Spinal cord (tissue), 10 donors: ENCODE results near the gene FGF2. TPM values are rescaled to one million over a fixed set of nuclear protein-coding genes. Genes with fewer than 3 reads are reported as not detected.
A peak's percentile ranks its signal among the peaks of the same experiment; 100 is the strongest.
"Not testable (repeated sequence)": the region's sequence is repeated elsewhere in the genome, so short reads cannot be mapped to it uniquely, and the experiment has no call there.

ENCODE experiments used
- DNase-seq, 6 donors: peaks; one replicate each; pipeline versions ENCODE4 v3.0.0 to v3.0.0-alpha.2; 2013 to 2015; ENCODE audit warnings: low spot score in 6 of 6, low read depth in 4 of 6
- H3K27ac ChIP-seq: one replicate; pipeline ENCODE4 v1.5.1; 2013; ENCODE audit warnings: low read depth, low read length, control low read depth
- H3K27me3 ChIP-seq: one replicate; pipeline ENCODE4 v1.6.1; 2013; ENCODE audit warnings: low read length; ENCODE audit not compliant: control insufficient read depth, insufficient read depth
- H3K36me3 ChIP-seq: one replicate; pipeline ENCODE4 v1.6.1; 2013; ENCODE audit warnings: low read length; ENCODE audit not compliant: control insufficient read depth, insufficient read depth
- H3K4me1 ChIP-seq: one replicate; pipeline ENCODE4 v1.6.1; 2013; ENCODE audit warnings: low read length; ENCODE audit not compliant: control insufficient read depth, insufficient read depth
- H3K4me3 ChIP-seq: one replicate; pipeline ENCODE4 v1.5.1; 2013; ENCODE audit warnings: low read depth, low read length, control low read depth
- H3K9me3 ChIP-seq: one replicate; pipeline ENCODE4 v1.6.1; 2013; ENCODE audit warnings: low read length; ENCODE audit not compliant: control insufficient read depth, insufficient read depth
- WGBS: methylation state at CpG from one replicate; pipeline ENCODE4 v1.1.5; 2013; ENCODE audit warnings: missing lambda C conversion rate; ENCODE audit not compliant: insufficient coverage; 5-methylcytosine and 5-hydroxymethylcytosine counted together
- long read RNA-seq, 4 donors: transcript quantifications; one replicate each; lab custom pipeline, GENCODE V29; 2026
- polyA plus RNA-seq, 2 donors: library from polyadenylated mRNA; unstranded; fragments of 120-200 nt; gene quantifications; one replicate each; pipeline ENCODE4 v1.2.1, GENCODE V29; 2013; ENCODE audit not compliant: insufficient read length in 2 of 2
- total RNA-seq, 2 donors: library from RNA; depleted of rRNA in 1 of 2; stranded (reverse); fragments of 120-200 nt in 1 of 2; fragments of >200 nt in 1 of 2; gene quantifications; one replicate each; pipeline versions ENCODE4 v1.2.3 to v1.2.4, GENCODE V29; 2013 to 2014
- donor health status: healthy.

FGF2 gene
- total RNA-seq (10 to 100 TPM; 16.6 to 38.1 TPM), polyA plus RNA-seq (10 to 100 TPM; 11.9 to 18.1 TPM)
- long read RNA-seq, donor 1, full-length matches to known transcripts: 6 of 6 reads
- long read RNA-seq, donor 1, partial matches to known transcripts: 0 of 6 reads
- long read RNA-seq, donor 1, other reads (novel, unspliced or antisense): 0 of 6 reads
- long read RNA-seq, donor 2, full-length matches to known transcripts: 4 of 4 reads
- long read RNA-seq, donor 2, partial matches to known transcripts: 0 of 4 reads
- long read RNA-seq, donor 2, other reads (novel, unspliced or antisense): 0 of 4 reads
- long read RNA-seq, donor 3, full-length matches to known transcripts: 7 of 7 reads
- long read RNA-seq, donor 3, partial matches to known transcripts: 0 of 7 reads
- long read RNA-seq, donor 3, other reads (novel, unspliced or antisense): 0 of 7 reads
- long read RNA-seq, donor 4, full-length matches to known transcripts: 4 of 33 reads
- long read RNA-seq, donor 4, partial matches to known transcripts: 0 of 33 reads
- long read RNA-seq, donor 4, other reads (novel, unspliced or antisense): 29 of 33 reads

DNA sequence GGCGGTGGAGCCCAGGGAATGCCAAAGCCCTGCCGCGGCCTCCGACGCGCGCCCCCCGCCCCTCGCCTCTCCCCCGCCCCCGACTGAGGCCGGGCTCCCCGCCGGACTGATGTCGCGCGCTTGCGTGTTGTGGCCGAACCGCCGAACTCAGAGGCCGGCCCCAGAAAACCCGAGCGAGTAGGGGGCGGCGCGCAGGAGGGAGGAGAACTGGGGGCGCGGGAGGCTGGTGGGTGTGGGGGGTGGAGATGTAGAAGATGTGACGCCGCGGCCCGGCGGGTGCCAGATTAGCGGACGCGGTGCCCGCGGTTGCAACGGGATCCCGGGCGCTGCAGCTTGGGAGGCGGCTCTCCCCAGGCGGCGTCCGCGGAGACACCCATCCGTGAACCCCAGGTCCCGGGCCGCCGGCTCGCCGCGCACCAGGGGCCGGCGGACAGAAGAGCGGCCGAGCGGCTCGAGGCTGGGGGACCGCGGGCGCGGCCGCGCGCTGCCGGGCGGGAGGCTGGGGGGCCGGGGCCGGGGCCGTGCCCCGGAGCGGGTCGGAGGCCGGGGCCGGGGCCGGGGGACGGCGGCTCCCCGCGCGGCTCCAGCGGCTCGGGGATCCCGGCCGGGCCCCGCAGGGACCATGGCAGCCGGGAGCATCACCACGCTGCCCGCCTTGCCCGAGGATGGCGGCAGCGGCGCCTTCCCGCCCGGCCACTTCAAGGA, at the start of gene FGF2:
Gene FGF2, plus strand, starts transcription at position 279 of the 705 bp plus-strand sequence. Its CDS starts 344 bp downstream, at position 623.
- no peaks in the 10 kb centered on the region for H3K36me3 ChIP-seq
- no peaks in the 10 kb centered on the region for H3K9me3 ChIP-seq
- H3K4me3 ChIP-seq: peak within 1 kb of the TSS; percentile 72
- H3K27me3 ChIP-seq: no peaks in the 10 kb centered on the region
- peaks cover 4% of the 10 kb centered on the region for H3K4me1 ChIP-seq
- H3K27ac ChIP-seq: peak within 1 kb of the TSS; percentile 81
- under 1% methylated on average over 97 of the region's 97 CpGs for WGBS
- DNase-seq: peak in 5 of 6 donors; percentile 59 to 92 (median 75)

- H3K27me3 ChIP-seq: no peaks in the 10 kb centered on the region
- no peak overlapping the region for H3K4me3 ChIP-seq
- no peaks in the 10 kb centered on the region for H3K9me3 ChIP-seq
- no peak for DNase-seq
- no peaks in the 10 kb centered on the region for H3K36me3 ChIP-seq
- no CpG with 5 or more reads among the region's 4 CpGs for WGBS
- H3K4me1 ChIP-seq: no peaks in the 10 kb centered on the region
- no peak overlapping the region for H3K27ac ChIP-seq
Measured at GRCh38 chr4:122776916-122777315, 49.7 kb upstream of the FGF2 start.

DNA sequence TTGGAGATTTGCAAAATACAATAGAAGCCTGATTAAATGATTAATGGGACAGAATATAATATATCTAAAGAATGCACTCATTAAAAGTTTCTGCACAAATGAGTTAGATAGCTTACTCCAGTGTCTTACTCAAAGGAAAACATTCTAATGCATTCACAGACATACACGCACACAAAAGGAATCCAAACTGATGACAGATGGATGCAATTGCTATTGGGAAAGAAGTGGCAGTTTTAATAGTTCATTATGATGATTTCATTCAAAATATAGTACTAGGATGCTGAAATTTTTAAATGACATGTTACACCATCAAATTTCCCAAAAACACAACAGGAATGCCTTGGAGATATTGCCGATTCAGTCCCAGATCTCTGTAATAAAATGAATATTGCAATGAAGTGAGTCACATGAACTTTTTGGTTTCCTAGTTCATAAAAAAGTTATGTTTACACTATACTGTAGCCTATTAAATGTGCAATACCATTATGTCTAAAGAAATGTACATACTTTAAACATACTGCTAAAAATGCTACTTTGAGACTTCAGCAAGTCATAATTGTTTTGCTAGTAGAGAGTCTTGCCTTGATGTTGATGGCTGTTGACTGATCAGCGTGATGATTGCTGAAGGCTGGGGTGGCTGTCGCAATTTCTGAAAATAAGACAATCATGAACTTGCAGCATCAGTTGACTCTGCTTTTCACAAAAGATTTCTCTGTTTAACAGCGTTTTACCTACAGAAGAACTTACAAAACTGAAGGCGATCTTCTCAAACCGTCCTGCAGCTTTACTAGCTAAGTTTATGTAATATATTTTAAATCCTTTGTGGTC, 48.6 kb upstream of the FGF2 start:
- 100% methylated on average over 2 of the region's 7 CpGs for WGBS
- Histone ChIP-seq H3K27ac (no peak overlapping the region), H3K36me3 (no peaks in the 10 kb centered on the region), H3K9me3 (no peaks in the 10 kb centered on the region), H3K4me1 (no peaks in the 10 kb centered on the region), H3K4me3 (no peak overlapping the region), H3K27me3 (no peaks in the 10 kb centered on the region)
- no peak for DNase-seq

DNA sequence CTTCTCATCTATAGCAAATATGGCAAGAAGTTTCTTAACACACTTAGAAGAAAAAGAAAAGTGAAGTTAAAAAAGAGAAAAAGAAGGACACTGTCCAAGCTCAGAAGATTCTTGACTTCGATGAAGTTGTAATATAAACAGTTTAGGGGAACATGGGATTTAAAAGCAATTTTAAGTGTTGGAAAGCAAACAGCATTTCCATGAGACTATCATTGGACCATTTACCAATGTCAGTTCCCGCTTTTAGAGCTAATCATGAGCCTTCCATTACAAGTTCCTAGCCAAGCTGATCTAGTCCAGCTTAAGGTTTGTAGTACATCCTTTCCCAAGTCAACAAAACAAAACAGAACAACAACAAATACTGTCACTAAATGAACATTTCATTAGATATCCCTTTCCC, 45.1 kb upstream of the FGF2 start:
- no peak overlapping the region for H3K4me3 ChIP-seq
- DNase-seq: no peak
- H3K36me3 ChIP-seq: no peaks in the 10 kb centered on the region
- H3K9me3 ChIP-seq: no peaks in the 10 kb centered on the region
- no peak overlapping the region for H3K27ac ChIP-seq
- WGBS: 52% methylated on average over 2 of the region's 2 CpGs
- H3K4me1 ChIP-seq: peaks cover 4% of the 10 kb centered on the region
- no peaks in the 10 kb centered on the region for H3K27me3 ChIP-seq

DNA sequence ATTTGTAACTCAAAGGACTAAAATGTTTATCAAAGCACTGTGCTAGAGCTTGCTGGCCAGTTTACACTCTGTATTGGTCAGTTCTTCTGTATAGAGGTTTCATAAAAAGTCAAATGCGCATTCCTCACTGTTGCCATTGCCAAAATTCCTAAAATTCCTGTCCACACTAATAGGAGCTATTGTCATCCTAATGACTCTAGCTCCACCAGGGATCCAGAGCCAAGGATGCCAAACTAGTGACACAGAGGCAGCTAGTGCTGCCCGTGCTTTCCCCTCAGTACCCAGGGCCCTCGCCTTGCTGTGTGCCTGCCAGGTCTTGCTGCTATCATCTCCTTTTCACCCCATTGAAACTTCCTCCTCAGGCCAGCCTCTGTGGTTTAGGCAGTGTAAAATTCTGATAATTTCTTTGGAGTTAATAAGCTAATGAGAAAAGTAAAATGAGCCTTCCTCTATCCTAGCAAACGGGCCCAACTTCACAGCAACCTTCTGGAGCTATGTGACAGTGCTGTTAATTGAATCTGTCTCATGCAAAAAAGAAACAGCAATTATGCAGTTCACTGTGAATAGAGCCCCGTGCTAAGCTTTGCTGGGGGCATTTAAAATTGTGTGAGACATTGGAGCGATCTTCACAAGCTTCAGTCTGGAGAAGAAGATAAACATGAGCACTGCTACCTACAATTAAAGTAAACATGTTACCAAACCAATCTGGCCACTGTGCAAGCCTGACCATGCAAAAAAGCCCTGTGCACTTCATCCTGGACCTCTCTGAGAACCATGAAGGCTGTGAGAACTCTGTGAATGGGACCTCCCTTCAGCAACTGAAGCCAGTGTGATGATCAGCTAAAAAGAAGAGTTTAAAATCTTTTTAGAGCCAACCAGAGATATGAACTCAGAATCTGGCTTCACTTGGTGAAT, 43.1 kb upstream of the FGF2 start:
- no peaks in the 10 kb centered on the region for H3K9me3 ChIP-seq
- H3K4me3 ChIP-seq: no peak overlapping the region
- peak overlapping the region; percentile 75 for H3K27ac ChIP-seq
- WGBS: 40% methylated on average over 2 of the region's 6 CpGs
- H3K27me3 ChIP-seq: no peaks in the 10 kb centered on the region
- no peaks in the 10 kb centered on the region for H3K36me3 ChIP-seq
- DNase-seq: peak in 1 of 6 donors; percentile 56
- H3K4me1 ChIP-seq: peaks cover 4% of the 10 kb centered on the region

GRCh38 chr4:122784261-122784660, 42.4 kb upstream of the FGF2 start:
- peak overlapping the region; percentile 75 for H3K27ac ChIP-seq

DNA sequence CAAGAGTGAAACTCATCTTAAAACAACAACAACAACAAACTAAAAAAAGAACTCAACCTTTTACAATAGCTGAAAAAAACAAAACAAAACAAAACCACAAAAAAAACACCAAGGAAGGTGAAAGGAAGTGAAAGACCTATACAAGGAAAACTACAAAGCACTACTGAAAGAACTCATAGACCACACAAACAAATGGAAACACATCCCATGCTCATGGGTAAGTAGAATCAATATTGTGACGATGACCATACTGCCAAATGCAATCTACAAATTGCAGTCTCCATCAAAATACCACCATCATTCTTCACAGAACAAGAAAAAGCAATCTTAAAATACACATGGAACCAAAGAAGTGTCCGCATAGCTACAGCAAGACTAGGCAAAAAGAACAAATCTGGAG, 41.5 kb upstream of the FGF2 start:
- Histone ChIP-seq H3K4me1 (peaks cover 4% of the 10 kb centered on the region), H3K27me3 (no peaks in the 10 kb centered on the region), H3K9me3 (no peaks in the 10 kb centered on the region), H3K36me3 (no peaks in the 10 kb centered on the region), H3K4me3 (no peak overlapping the region), H3K27ac (no peak overlapping the region)
- DNase-seq: no peak
- WGBS: 100% methylated on average over 1 of the region's 2 CpGs

More at GRCh38 chr4:122784261-122784660, 42.4 kb upstream of the FGF2 start:
- no peaks in the 10 kb centered on the region for H3K27me3 ChIP-seq
- H3K4me1 ChIP-seq: peaks cover 4% of the 10 kb centered on the region
- DNase-seq: no peak
- no CpG with 5 or more reads among the region's 1 CpG for WGBS
- H3K4me3 ChIP-seq: no peak overlapping the region
- no peaks in the 10 kb centered on the region for H3K36me3 ChIP-seq
- no peaks in the 10 kb centered on the region for H3K9me3 ChIP-seq

GRCh38 chr4:122786296-122786695, 40.3 kb upstream of the FGF2 start:
- not testable (repeated sequence) for H3K36me3 ChIP-seq, H3K4me1 ChIP-seq, H3K27ac ChIP-seq, H3K27me3 ChIP-seq, H3K4me3 ChIP-seq, H3K9me3 ChIP-seq, DNase-seq
- 100% methylated on average over 4 of the region's 4 CpGs for WGBS
